Cardiac fibroblast (primary cell): ENCODE data around the gene PRIMPOL.

Experiments used
- DNase-seq, 2 donors: peaks; one replicate each; pipeline versions ENCODE4 v3.0.0 to v3.0.0-alpha.2; 2010; ENCODE audit warnings: low read depth in 2 of 2
- H3K4me3 ChIP-seq, 2 donors: replicated peaks in 1 of 2; 1 replicate in 1 of 2; 2 replicates in 1 of 2; pipeline ENCODE4 v1.5.1; 2011; ENCODE audit warnings: low read depth in 2 of 2, low read length in 2 of 2, mild to moderate bottlenecking in 2 of 2, moderate library complexity in 1 of 2
- TF ChIP-seq, protein P1 (sequence below): IDR thresholded peaks from one replicate; pipeline ENCODE4 v1.5.1; 2011; ENCODE audit warnings: low read depth, mild to moderate bottlenecking, low read length, inconsistent platforms

PRIMPOL gene

DNA sequence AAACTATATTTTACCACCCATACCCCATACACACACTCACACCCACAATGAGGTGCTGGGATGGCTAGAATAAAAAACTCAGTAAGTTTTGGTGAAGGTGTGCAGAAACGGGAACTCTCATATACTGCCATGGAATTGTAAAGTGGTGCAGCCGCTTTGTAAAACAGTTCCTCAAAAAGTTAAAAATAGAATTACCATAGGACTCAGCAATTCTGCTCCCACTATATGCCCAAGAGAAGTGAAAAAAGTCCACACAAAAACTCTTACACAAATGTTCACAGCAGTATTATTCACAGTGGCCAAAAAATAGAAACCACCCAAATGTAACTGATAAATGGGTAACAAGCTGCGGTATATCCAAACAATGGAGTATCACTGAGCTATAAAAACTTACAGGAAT lies 77.9 kb downstream of the PRIMPOL start:
- no peak overlapping the region for H3K4me3 ChIP-seq

DNA sequence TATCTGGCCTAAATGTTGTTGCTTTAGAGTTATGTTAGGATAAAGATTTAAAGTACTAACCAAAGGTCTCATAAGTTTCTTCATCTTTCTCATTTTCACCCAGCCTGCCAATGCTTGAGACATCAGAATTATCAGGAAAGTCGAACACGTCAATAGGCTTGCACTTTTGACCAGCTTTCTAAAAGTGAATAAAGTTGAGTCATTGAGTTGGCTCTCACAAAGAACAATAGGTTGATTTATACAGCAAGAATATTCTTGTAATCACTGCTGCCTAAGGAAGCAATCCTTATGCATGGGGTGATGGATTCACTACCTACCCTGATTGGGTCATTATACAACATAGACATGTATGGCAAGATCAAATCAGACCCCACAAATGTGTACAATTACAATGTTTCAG lies 79.3 kb downstream of the PRIMPOL start:
- H3K4me3 ChIP-seq = no peak overlapping the region
- peak; percentile 77 to 82 for DNase-seq
- TF ChIP-seq, protein P1, sequence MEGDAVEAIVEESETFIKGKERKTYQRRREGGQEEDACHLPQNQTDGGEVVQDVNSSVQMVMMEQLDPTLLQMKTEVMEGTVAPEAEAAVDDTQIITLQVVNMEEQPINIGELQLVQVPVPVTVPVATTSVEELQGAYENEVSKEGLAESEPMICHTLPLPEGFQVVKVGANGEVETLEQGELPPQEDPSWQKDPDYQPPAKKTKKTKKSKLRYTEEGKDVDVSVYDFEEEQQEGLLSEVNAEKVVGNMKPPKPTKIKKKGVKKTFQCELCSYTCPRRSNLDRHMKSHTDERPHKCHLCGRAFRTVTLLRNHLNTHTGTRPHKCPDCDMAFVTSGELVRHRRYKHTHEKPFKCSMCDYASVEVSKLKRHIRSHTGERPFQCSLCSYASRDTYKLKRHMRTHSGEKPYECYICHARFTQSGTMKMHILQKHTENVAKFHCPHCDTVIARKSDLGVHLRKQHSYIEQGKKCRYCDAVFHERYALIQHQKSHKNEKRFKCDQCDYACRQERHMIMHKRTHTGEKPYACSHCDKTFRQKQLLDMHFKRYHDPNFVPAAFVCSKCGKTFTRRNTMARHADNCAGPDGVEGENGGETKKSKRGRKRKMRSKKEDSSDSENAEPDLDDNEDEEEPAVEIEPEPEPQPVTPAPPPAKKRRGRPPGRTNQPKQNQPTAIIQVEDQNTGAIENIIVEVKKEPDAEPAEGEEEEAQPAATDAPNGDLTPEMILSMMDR = no peak

More for the DNA sequence above, 77.9 kb downstream of the PRIMPOL start:
- TF ChIP-seq, protein P1 = no peak
- DNase-seq = no peak

DNA sequence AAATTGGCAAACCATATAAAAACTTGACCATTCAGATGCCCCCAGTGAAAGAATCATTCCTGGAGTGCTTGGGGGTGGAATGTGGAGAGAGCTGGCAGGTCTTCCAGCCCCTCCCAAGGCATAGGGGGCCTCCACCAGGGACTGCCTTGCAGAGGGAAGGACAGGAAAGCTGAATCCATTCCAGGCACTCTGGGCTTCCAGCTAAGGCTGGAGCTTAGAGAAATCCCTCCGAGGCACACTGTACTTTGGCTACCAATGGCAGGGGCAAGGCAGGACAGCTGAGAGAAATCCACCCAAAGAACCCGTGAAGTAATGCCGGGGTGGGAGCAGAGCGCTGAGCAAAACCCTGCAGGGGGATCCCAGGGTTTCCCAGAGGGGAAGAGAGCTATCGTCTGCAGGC lies 80.4 kb downstream of the PRIMPOL start:
- DNase-seq = peak in 1 of 2 donors; percentile 50
- TF ChIP-seq, protein P1 = no peak
- H3K4me3 ChIP-seq = no peak overlapping the region

DNA sequence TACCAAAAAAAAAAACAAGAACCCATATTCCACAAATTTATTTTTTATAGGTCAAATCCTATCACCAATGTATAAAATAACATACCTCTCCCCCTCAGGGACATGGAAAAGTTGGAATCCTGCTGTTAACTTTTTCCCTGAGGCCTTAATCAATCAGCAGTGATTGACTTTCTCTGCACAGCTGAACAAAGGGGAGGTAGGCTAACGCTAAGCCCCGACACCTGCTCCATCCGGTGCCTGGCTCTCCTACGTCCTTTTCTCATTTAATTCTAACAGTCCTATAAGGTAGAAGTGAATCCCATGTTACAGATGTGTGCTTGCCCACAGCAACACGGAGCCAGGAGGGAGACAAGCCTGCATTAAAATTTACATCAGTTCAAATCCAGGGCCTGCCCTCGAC lies 81.5 kb downstream of the PRIMPOL start:
- TF ChIP-seq, protein P1 = no peak
- DNase-seq = no peak
- no peak overlapping the region for H3K4me3 ChIP-seq

DNA sequence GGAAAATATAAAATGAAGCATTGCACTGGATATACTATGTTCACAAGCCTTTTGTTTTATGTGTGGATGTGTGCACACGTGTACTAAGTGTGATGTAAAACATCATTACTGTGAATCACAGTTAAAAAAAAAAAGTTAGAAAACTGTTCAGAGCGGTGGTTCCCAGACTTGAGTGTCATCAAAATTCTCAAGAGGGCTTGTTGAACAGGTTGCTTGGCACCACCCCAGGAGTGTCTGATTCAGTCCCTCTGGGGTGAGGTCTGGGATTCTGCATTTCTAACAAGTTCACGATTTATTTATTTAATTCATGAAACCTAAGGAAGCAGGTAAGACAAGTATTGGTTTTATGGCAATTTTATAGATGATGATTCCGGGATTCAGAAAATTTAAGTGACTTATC lies 82.6 kb downstream of the PRIMPOL start:
- peak in 1 of 2 donors; percentile 72 for DNase-seq
- no peak overlapping the region for H3K4me3 ChIP-seq
- TF ChIP-seq, protein P1 = no peak

DNA sequence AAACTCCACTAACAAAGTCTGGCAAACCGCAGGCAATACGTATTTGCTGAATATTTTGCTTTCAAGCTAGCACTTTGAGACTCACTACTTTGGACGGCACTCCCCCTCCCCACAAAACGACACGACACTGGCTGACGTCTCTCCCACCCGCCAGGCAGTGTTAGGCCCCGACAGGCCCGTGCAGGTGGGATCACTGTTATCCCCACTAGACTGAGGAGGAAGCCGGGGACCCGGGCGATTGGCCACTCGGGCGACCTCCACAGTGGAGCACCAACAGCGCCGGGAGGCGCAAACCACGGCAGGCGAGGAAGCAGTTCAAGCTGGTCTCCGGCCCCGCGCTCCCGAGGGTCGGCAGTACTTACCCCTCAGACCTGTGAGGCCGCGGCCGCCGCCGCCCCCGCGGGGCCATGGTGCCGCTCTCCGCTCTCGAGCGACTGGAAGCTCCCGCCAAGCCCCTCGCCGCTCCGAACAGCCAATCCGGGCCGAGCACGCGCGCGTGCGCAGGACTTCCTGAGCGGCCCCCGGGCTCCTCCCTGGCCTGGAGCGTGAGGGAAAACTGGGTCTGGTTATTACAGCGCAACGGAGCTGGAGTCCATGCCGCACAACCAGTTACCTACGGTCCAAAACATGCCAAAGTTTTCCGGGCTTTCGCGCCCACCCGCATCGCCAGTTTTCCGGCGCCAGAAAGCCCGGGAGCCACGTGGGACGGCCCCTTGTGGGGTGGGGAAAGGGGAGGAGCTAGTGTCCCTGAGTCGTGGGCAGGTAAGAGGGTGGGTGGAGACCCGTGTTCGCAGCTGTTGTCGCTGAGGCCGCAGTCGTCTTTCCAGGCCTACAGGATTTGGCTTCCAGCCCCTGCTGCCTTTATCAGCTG lies 84.4 kb downstream of the PRIMPOL start, which contains the start of gene CENPU:
Gene CENPU, minus strand, starts transcription at position 443 of the 871 bp plus-strand sequence. Its CDS starts 34 bp downstream, at position 409.
- TF ChIP-seq, protein P1 = no peak
- peak within 1 kb of the TSS; percentile 91 to 92 for H3K4me3 ChIP-seq
- DNase-seq = peak; percentile 99
